GM19438 (cell line): ENCODE measurements around the gene ASRGL1.

Source experiments
- ATAC-seq: cut with Tn5 transposase; IDR thresholded peaks from one replicate; pipeline ENCODE4 v1.9.1; 2021; ENCODE audit warnings: low read depth; ENCODE audit not compliant: unreplicated experiment

The ASRGL1 gene

GRCh38 chr11:62409831-62410230 lies 72.6 kb downstream of the ASRGL1 start:
- ATAC-seq, result no peak

GRCh38 chr11:62410972-62411371 lies 73.7 kb downstream of the ASRGL1 start:
- no peak for ATAC-seq

DNA sequence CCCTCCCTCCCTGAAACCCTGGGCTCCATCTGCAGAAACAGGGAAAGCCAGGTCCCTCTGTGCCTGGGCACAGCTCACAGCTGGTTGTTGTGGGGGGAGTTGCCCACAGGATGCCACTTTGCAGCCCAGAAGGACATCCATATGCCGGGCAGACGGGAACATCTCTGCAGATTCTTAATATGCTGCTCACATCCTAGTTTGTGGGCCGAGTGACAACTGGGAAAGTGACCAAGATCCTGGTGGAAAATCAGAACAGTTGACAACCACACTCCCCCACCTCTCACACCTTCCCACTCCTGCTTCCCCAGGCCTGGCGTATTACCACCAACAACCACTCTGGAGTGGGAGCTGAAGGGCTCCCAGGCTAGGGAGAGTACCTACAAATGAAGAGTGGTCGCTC lies 74.3 kb downstream of the ASRGL1 start:
- no peak for ATAC-seq

DNA sequence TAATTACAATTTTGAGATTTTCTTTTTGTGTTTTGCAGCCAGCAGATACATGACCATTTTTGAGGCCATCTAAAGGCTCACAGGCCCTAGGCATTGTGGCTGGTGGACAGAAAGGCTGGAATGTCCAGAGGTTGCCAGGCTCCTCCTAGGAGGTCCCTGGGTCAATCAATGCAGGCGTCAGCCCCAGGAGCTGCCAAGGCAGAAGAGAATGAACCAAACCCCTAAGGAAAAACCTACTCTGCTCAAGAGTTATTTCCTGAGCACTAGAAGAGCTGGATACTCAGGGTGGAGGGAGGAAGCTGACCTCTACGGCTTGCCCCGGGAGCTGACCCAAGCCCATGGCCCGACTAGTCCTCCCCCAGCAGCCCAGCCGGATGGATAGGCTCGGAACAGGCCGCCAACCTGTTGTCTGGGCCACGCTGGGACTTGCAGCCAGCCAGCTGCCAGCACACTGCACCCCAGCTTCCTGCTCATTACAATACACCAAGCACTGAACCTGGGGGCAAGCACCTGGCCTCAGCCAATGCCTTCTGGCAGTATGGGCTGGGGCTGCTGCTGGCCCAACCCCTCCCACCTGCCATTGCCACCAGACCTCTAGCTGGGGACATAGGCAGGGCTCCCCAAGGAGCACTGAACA lies 75.9 kb downstream of the ASRGL1 start:
- ATAC-seq, result no peak

DNA sequence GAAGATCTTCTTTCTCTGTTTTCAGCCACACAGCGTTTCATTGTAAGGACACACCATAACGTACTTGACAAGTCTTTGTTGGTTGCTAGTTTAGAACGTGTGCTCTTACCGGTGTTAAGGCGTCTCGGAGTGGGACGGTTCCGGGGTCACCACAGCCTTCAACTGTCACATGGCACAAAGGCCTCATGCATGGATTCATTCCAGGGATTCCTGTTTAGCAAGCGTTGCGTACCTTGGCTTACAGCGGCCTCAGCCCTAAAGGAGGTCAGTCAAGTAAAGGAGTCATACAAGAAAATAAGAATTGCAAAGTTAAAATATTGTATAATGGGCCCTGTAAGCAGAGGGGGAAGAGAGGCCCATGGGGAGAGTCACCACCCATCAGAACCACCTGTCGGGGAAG lies 79.3 kb downstream of the ASRGL1 start:
- no peak for ATAC-seq

DNA sequence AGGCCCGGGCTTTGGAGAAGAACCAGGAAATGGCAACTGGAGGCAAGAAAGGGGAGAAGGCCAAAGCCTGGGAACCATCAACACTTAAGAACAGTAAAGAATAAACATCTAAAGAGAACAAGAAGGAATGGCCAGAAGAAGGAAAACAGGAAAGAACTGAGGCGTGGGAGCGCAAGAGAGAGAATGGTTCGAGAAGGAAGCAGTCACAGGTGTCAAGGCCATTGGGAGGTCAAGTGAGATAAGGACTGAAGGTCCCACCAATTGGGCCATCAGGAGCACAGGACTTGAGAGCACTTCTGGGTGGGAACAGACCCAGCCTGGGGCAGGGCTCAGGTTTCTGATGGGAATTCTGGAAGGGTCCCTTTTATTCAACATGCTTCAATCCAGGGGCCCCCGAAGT lies 80.9 kb downstream of the ASRGL1 start:
- no peak for ATAC-seq

- ATAC-seq, result no peak
Measured at GRCh38 chr11:62418733-62419132, 81.5 kb downstream of the ASRGL1 start, which contains the start of gene SCGB1A1. SCGB1A1 (plus strand) TSS chr11:62419033; CDS start chr11:62419096, 63 bp downstream.

- ATAC-seq, result no peak
Measured at GRCh38 chr11:62419314-62419929, 82.2 kb downstream of the ASRGL1 start.

DNA sequence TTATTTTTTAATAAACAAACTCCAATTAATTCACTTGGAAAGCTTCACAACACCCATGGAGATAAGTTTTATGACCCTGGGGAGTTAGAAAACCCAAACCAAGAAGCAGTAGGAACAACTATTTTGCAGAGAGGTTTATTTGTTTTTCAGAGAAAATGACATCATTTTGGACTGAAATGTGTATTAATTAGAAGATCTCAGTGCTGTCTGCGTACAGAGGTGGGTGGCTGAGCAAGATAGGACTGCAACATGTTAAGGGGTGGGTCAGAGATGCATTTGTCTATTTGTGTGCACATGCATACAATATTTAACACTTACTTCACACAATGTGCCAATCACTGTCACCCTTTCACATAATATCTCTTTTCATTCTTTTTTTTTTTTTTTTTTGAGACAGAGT lies 82.7 kb downstream of the ASRGL1 start:
- ATAC-seq, result no peak

- no peak for ATAC-seq
Measured at GRCh38 chr11:62420882-62421281, 83.6 kb downstream of the ASRGL1 start.

GRCh38 chr11:62421996-62422395 lies 84.7 kb downstream of the ASRGL1 start:
- ATAC-seq, result no peak

DNA sequence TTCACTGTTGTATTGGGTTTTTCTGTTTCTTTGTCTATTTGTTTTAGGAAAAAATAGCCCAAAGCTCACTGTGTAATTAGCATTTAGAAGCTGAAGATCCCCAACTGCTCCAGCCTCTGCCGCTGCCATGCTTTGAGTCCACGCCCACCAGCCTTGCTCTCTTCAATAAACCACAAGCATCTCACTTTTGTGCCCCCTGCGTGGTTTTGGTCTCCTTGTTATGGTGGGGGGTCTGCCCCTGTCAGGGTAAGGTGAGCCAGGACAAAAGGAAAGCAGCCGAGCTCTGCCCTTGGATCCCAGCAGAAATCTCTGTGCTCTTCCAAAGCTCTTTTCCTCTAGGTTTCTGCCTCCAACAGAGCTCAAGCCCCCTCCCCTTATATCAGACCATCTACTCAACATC lies 85.8 kb downstream of the ASRGL1 start:
- ATAC-seq, result no peak

DNA sequence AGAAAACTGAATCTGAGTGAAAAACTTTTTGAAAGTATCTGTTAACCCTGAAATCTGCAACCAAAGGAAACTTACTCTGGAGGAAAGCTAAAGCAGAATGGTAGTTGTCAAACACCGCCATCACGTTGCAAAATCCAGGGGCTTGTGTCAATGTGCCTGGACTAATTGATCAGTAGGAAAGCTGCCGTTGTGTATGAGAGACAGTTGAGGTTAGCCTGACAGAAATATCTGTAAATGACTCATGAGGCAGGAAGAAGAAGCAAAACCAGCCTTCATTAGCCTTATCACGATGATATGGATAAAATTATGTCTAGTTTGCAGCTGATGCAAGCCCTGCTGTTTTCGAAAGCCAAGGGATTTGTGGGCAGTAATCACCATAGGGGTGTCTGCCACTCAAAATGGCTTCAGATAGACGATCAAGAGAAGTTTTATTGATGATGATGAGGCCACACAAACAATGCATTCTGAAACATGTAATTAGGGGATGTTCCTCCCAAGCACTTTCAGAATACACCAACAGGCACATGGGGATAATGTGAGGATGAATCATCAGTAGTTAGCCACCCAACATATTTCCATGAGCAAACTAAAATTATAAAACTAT lies 90.5 kb downstream of the ASRGL1 start:
- no peak for ATAC-seq

- no peak for ATAC-seq
Measured at GRCh38 chr11:62428871-62429560, 91.8 kb downstream of the ASRGL1 start.

GRCh38 chr11:62430425-62430824 lies 93.2 kb downstream of the ASRGL1 start:
- no peak for ATAC-seq

DNA sequence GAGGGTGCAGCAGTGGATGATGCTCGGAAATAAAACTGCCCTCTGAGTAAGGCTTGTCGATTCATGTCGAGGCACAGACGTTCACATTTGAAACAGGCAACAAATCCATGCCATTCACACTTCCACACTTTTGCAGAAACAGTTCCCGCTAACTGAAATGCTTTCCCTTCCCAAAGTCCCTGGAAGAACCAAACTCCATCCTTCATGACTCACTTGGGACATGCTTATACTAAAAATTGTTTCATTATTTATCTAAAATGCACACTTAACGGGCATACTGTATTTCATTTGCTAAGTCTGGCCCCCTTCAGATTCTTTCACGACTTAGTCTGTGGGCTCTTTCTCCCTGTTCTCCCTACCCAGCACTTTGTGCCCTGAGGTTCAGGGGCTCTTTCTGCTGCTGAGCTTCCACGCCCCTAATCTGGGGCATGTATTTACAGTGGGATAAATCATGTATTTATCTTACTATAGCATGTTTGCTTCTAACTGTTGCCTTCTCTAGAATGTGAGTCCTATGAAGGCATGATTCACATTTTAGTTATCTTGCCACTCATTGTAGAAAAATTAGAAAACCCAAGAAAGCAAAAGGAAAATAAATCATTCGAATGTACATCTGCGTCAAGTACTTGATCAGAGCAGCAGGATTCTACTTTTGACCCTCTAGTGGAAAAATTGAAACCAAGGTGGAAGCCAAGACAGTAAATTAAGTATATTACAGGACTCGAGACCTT lies 94.1 kb downstream of the ASRGL1 start:
- no peak for ATAC-seq

GRCh38 chr11:62432695-62433094 lies 95.4 kb downstream of the ASRGL1 start:
- ATAC-seq, result no peak

- ATAC-seq, result no peak
Measured at GRCh38 chr11:62433141-62433903, 96.1 kb downstream of the ASRGL1 start.

GRCh38 chr11:62433904-62434276 lies 96.6 kb downstream of the ASRGL1 start:
- ATAC-seq, result no peak
